Panc1 (cell line): ENCODE data around the gene CCDC185. TPM values are rescaled to one million over a fixed set of nuclear protein-coding genes. Genes with fewer than 3 reads are reported as not detected.

Experiments
- ATAC-seq: fragments of 200-7000 bp; cut with Tn5 transposase; 2 replicates; pipeline ENCODE4 v1.9.1; 2020; ENCODE audit warnings: mild to moderate bottlenecking, moderate library complexity
- BruUV-seq: library from RNA; stranded (reverse); fragments of 400-500 nt; replicated peaks from 2 replicates; lab custom pipeline; 2021; lab: Mats Ljungman, UMichigan
- CTCF ChIA-PET: fragments of 300-600 bp; sonication (Branson Sonifier 250); formaldehyde crosslinking; loops from one replicate; lab custom pipeline; 2022; ENCODE audit warnings: antibody characterized with exemption; lab: Charles Lee
- POLR2A ChIA-PET: fragments of 300-600 bp; sonication (Branson Sonifier 250); formaldehyde crosslinking; loops from one replicate; lab custom pipeline; 2022; ENCODE audit warnings: antibody characterized with exemption; lab: Charles Lee
- DNase-seq: peaks from one replicate; pipeline ENCODE4 v3.0.0-alpha.2; 2010; ENCODE audit warnings: low read depth, low spot score
- H3K27ac ChIP-seq: 2 replicates; pipeline ENCODE4 v1.5.1; 2011; ENCODE audit warnings: mild to moderate bottlenecking, low read length, inconsistent platforms
- H3K27me3 ChIP-seq: fragments of 200-500 bp; sonication (Bioruptor generic); 2 replicates; pipeline ENCODE4 v1.6.0; 2014; ENCODE audit warnings: low read length, inconsistent platforms; ENCODE audit not compliant: control insufficient read depth, insufficient read depth
- H3K36me3 ChIP-seq: fragments of 200-500 bp; sonication (Bioruptor generic); 2 replicates; pipeline ENCODE4 v1.5.1; 2014; ENCODE audit warnings: inconsistent platforms, mild to moderate bottlenecking, low read length, moderate library complexity; ENCODE audit not compliant: control insufficient read depth, insufficient read depth
- H3K4me1 ChIP-seq: 2 replicates; pipeline ENCODE4 v1.5.1; 2011; ENCODE audit warnings: inconsistent platforms, mild to moderate bottlenecking, low read length, moderate library complexity; ENCODE audit not compliant: control insufficient read depth, insufficient read depth
- H3K4me3 ChIP-seq, 2 experiments: 2 replicates each; pipeline ENCODE4 v1.5.1; 2011 to 2012; ENCODE audit warnings: low read depth in 2 of 2, low read length in 2 of 2, mild to moderate bottlenecking in 2 of 2, inconsistent platforms in 1 of 2, moderate library complexity in 1 of 2
- H3K9me3 ChIP-seq: fragments of 200-500 bp; sonication (Bioruptor generic); 2 replicates; pipeline ENCODE4 v1.5.1; 2014; ENCODE audit warnings: low read depth, mild to moderate bottlenecking, inconsistent platforms, low read length, moderate library complexity; ENCODE audit not compliant: control insufficient read depth, insufficient read depth
- CTCF ChIP-seq: fragments of 450-650 bp; IDR thresholded peaks from 2 replicates; pipeline ENCODE4 v1.5.1; 2017; ENCODE audit warnings: mild to moderate bottlenecking
- POLR2AphosphoS5 ChIP-seq: IDR thresholded peaks from 2 replicates; pipeline ENCODE4 v1.6.1; 2012; ENCODE audit warnings: mild to moderate bottlenecking, low read depth, low read length, moderate library complexity
- REST ChIP-seq, 2 experiments: IDR thresholded peaks; 2 replicates each; pipeline ENCODE4 v1.6.1; 2011 to 2012; ENCODE audit warnings: low read depth in 2 of 2, control low read depth in 1 of 2, low read length in 1 of 2, mild to moderate bottlenecking in 1 of 2, moderate library complexity in 1 of 2; ENCODE audit not compliant: insufficient read depth in 1 of 2
- SIN3A ChIP-seq: IDR thresholded peaks from 2 replicates; pipeline ENCODE4 v1.6.1; 2012; ENCODE audit warnings: low read depth, mild to moderate bottlenecking, low read length, moderate library complexity, borderline replicate concordance; ENCODE audit not compliant: insufficient read depth
- TCF7L2 ChIP-seq: IDR thresholded peaks from 2 replicates; pipeline ENCODE4 v1.6.1; 2011; ENCODE audit warnings: mild to moderate bottlenecking, low read depth, low read length, inconsistent platforms
- in situ Hi-C: cut with HindIII; loops from 2 replicates; pipeline ENCODE4 v1.10.0; 2016; ENCODE audit warnings: low sequenced_read_pairs, low pct_unique_long_range_greater_than_20kb
- intact Hi-C: fragments of 100-400 bp; cut with micrococcal nuclease; formaldehyde crosslinking; loops from one replicate; pipeline ENCODE4 v1.10.0; 2022; ENCODE audit not compliant: unreplicated experiment
- total RNA-seq: library from RNA; stranded (reverse); gene quantifications from one replicate; pipeline ENCODE4 v1.2.1, GENCODE V29; 2021; ENCODE audit not compliant: unreplicated experiment

The CCDC185 gene
- total RNA-seq, 1 experiment from 2014 or later = not detected

GRCh38 chr1:223411309-223411708, 18.1 kb downstream of the CCDC185 start:
- Histone ChIP-seq H3K36me3 (no peaks in the 10 kb centered on the region), H3K27ac (no peak overlapping the region), H3K27me3 (peaks cover 14% of the 10 kb centered on the region), H3K9me3 (no peaks in the 10 kb centered on the region), H3K4me3 (no peak overlapping the region), H3K4me1 (no peaks in the 10 kb centered on the region)
- in situ Hi-C loops = no loop called here
- DNase-seq (no peak), ATAC-seq (no peak)
- BruUV-seq = no TSS peak
- CTCF ChIA-PET = no interaction called here
- intact Hi-C loops = no loop called here
- TF ChIP-seq SIN3A (no peak), TCF7L2 (no peak), POLR2AphosphoS5 (no peak), CTCF (no peak), REST (IDR thresholded peaks at IDR 0.05; ENCODE audit: insufficient read depth in 1 of 2, low read depth in 2 of 2, low read length in 1 of 2) (no peak)
- POLR2A ChIA-PET = no interaction called here

- Histone ChIP-seq H3K36me3 (no peaks in the 10 kb centered on the region), H3K4me3 (no peak overlapping the region), H3K9me3 (no peaks in the 10 kb centered on the region), H3K27ac (no peak overlapping the region), H3K4me1 (no peaks in the 10 kb centered on the region), H3K27me3 (peaks cover 14% of the 10 kb centered on the region)
- intact Hi-C loops (no loop called here), in situ Hi-C loops (no loop called here)
- ChIA-PET POLR2A (no interaction called here), CTCF (no interaction called here)
- ATAC-seq (no peak), DNase-seq (no peak)
- no TSS peak for BruUV-seq
- no peak for TF ChIP-seq TCF7L2
- no peak for TF ChIP-seq SIN3A
- no peak for TF ChIP-seq REST (IDR thresholded peaks at IDR 0.05; ENCODE audit: insufficient read depth in 1 of 2, low read depth in 2 of 2, low read length in 1 of 2)
- TF ChIP-seq CTCF = no peak
- TF ChIP-seq POLR2AphosphoS5 = no peak
Measured at GRCh38 chr1:223411710-223412109, 18.5 kb downstream of the CCDC185 start.
